IMR-90 (cell line): ENCODE results near the gene DPPA4. TPM values are rescaled to one million over a fixed set of nuclear protein-coding genes. Genes with fewer than 3 reads are reported as not detected.

Experiments
- ATAC-seq: fragments of 200-7000 bp; cut with Tn5 transposase; 2 replicates; pipeline ENCODE4 v1.9.1; 2020; ENCODE audit warnings: low read depth, mild to moderate bottlenecking, moderate library complexity
- BruUV-seq: library from RNA; stranded (reverse); fragments of 400-500 nt; replicated peaks from 2 replicates; lab custom pipeline; 2021; lab: Mats Ljungman, UMichigan
- CTCF ChIA-PET: fragments of 300-600 bp; formaldehyde crosslinking; extraction: SDS; loops from one replicate; lab custom pipeline; 2021; ENCODE audit warnings: antibody characterized with exemption; lab: Yijun Ruan, JAX
- POLR2A ChIA-PET: fragments of 300-600 bp; sonication (Branson Sonifier 250); formaldehyde crosslinking; loops from one replicate; lab custom pipeline; 2022; ENCODE audit warnings: antibody characterized with exemption; ENCODE audit not compliant: unreplicated experiment; lab: Charles Lee
- DNase-seq: peaks from one replicate; pipeline ENCODE4 v3.0.0; 2013
- H2AFZ ChIP-seq: replicated peaks from 2 replicates; pipeline ENCODE3; 2013; ENCODE audit warnings: low read length, mild to moderate bottlenecking; ENCODE audit not compliant: poor library complexity
- H2AK5ac ChIP-seq: 2 replicates; pipeline ENCODE4 v1.6.1; 2013; ENCODE audit warnings: low read depth, low read length, inconsistent platforms
- H2AK9ac ChIP-seq: replicated peaks from 2 replicates; pipeline ENCODE3; 2013; ENCODE audit warnings: mild to moderate bottlenecking, low read depth, low read length, moderate library complexity; ENCODE audit not compliant: poor library complexity
- H2BK120ac ChIP-seq: 2 replicates; pipeline ENCODE4 v1.6.1; 2013; ENCODE audit warnings: low read depth, low read length, inconsistent platforms
- H2BK15ac ChIP-seq: 3 replicates; pipeline ENCODE4 v1.6.1; 2013; ENCODE audit warnings: low read depth, low read length, inconsistent platforms
- H2BK20ac ChIP-seq: 2 replicates; pipeline ENCODE4 v1.6.1; 2013; ENCODE audit warnings: low read depth, mild to moderate bottlenecking, inconsistent platforms, low read length, moderate library complexity
- H2BK5ac ChIP-seq: 2 replicates; pipeline ENCODE4 v1.6.1; 2013; ENCODE audit warnings: mild to moderate bottlenecking, low read depth, low read length, inconsistent platforms; ENCODE audit not compliant: poor library complexity, severe bottlenecking
- H3K14ac ChIP-seq: replicated peaks from 2 replicates; pipeline ENCODE4 v1.6.1; 2013; ENCODE audit warnings: low read depth, low read length, inconsistent platforms
- H3K18ac ChIP-seq: 2 replicates; pipeline ENCODE4 v1.6.1; 2013; ENCODE audit warnings: low read depth, low read length, control low read depth
- H3K23ac ChIP-seq: 2 replicates; pipeline ENCODE4 v1.6.1; 2013; ENCODE audit warnings: low read depth, low read length, inconsistent platforms
- H3K27ac ChIP-seq: 2 replicates; pipeline ENCODE4 v1.5.1; 2013; ENCODE audit warnings: mild to moderate bottlenecking, control low read depth, low read length; ENCODE audit not compliant: insufficient read depth
- H3K27me3 ChIP-seq: 2 replicates; pipeline ENCODE4 v1.6.1; 2013; ENCODE audit warnings: low read length; ENCODE audit not compliant: control insufficient read depth, insufficient read depth
- H3K36me3 ChIP-seq: 2 replicates; pipeline ENCODE4 v1.6.1; 2013; ENCODE audit warnings: low read length, mixed read lengths; ENCODE audit not compliant: control insufficient read depth, insufficient read depth
- H3K4ac ChIP-seq: 2 replicates; pipeline ENCODE4 v1.6.1; 2013; ENCODE audit warnings: low read depth, low read length, inconsistent platforms
- H3K4me1 ChIP-seq: 2 replicates; pipeline ENCODE4 v1.6.1; 2013; ENCODE audit warnings: low read length, mixed read lengths; ENCODE audit not compliant: control insufficient read depth, insufficient read depth
- H3K4me2 ChIP-seq: 2 replicates; pipeline ENCODE4 v1.6.1; 2013; ENCODE audit warnings: low read depth, mild to moderate bottlenecking, control low read depth, low read length, moderate library complexity
- H3K4me3 ChIP-seq: 2 replicates; pipeline ENCODE4 v1.5.1; 2013; ENCODE audit warnings: low read depth, mild to moderate bottlenecking, control low read depth, low read length, moderate library complexity; ENCODE audit not compliant: insufficient read depth
- H3K56ac ChIP-seq: 2 replicates; pipeline ENCODE4 v1.6.1; 2013; ENCODE audit warnings: low read length, inconsistent platforms; ENCODE audit not compliant: insufficient read depth; ENCODE audit errors: extremely low read depth
- H3K79me1 ChIP-seq, 2 experiments: 2 replicates each; pipeline ENCODE4 v1.6.1; 2013; ENCODE audit warnings: low read length in 2 of 2, inconsistent platforms in 1 of 2, low read depth in 1 of 2
- H3K9ac ChIP-seq: 2 replicates; pipeline ENCODE4 v1.6.1; 2013; ENCODE audit warnings: low read depth, low read length, control low read depth
- H3K9me1 ChIP-seq: 2 replicates; pipeline ENCODE4 v1.6.1; 2013; ENCODE audit warnings: low read length, inconsistent platforms; ENCODE audit not compliant: insufficient read depth
- H3K9me3 ChIP-seq: 2 replicates; pipeline ENCODE4 v1.6.1; 2013; ENCODE audit warnings: low read length; ENCODE audit not compliant: control insufficient read depth, insufficient read depth
- H4K20me1 ChIP-seq: 2 replicates; pipeline ENCODE4 v1.6.1; 2013; ENCODE audit warnings: low read length, inconsistent platforms; ENCODE audit not compliant: insufficient read depth
- H4K5ac ChIP-seq: 2 replicates; pipeline ENCODE4 v1.6.1; 2013; ENCODE audit warnings: mild to moderate bottlenecking, low read depth, low read length, control low read depth
- H4K8ac ChIP-seq, 2 experiments: 2 replicates each; pipeline ENCODE4 v1.6.1; 2013; ENCODE audit warnings: low read depth in 2 of 2, low read length in 2 of 2, control low read depth in 1 of 2, inconsistent platforms in 1 of 2
- H4K91ac ChIP-seq: 2 replicates; pipeline ENCODE4 v1.6.1; 2013; ENCODE audit warnings: low read depth, low read length, inconsistent platforms; ENCODE audit not compliant: insufficient read depth
- MAZ ChIP-seq: IDR thresholded peaks from 2 replicates; pipeline ENCODE4 v1.6.1; 2012; ENCODE audit warnings: low read depth, mild to moderate bottlenecking, low read length, improper control_type of control experiment, moderate library complexity, borderline replicate concordance
- RAD21 ChIP-seq: IDR thresholded peaks from 2 replicates; pipeline ENCODE4 v1.6.1; 2012; ENCODE audit warnings: low read length, improper control_type of control experiment
- RCOR1 ChIP-seq: IDR thresholded peaks from 2 replicates; pipeline ENCODE4 v1.6.1; 2012; ENCODE audit warnings: mild to moderate bottlenecking, low read length, improper control_type of control experiment; ENCODE audit not compliant: insufficient replicate concordance
- dilution Hi-C: fragments of 300-500 bp; cut with HindIII; formaldehyde crosslinking; loops from one replicate; pipeline ENCODE4 v1.14.3; 2018; ENCODE audit warnings: low sequenced_read_pairs; ENCODE audit not compliant: unreplicated experiment
- in situ Hi-C: fragments of 300-500 bp; cut with MboI; formaldehyde crosslinking; loops from 3 replicates; pipeline ENCODE4 v1.14.3; 2019; ENCODE audit warnings: low sequenced_read_pairs, inconsistent platforms, mixed read lengths
- intact Hi-C: fragments of 100-400 bp; cut with micrococcal nuclease; formaldehyde crosslinking; loops from 2 replicates; pipeline ENCODE4 v1.10.0; 2022
- polyA plus RNA-seq, 3 experiments: library from polyadenylated mRNA; depleted of rRNA; stranded (reverse); fragments of >200 nt; gene quantifications; 2 replicates each; pipeline ENCODE4 v1.2.3, GENCODE V29; 2012; ENCODE audit warnings: low replicate concordance in 1 of 3
- total RNA-seq: library from RNA; depleted of rRNA; stranded (reverse); fragments of >200 nt; gene quantifications from 2 replicates; pipeline ENCODE4 v1.2.3, GENCODE V29; 2012
- TF ChIP-seq, protein P1 (sequence below): fragments of 150-350 bp; IDR thresholded peaks from 2 replicates; pipeline ENCODE4 v1.6.1; 2016; ENCODE audit warnings: low read depth, mild to moderate bottlenecking, low read length, moderate library complexity, borderline replicate concordance

DPPA4 gene
- total and polyA plus RNA-seq, 2 of the 4 experiments (the other 2 are of a cell fraction), result 0.02 TPM; not detected in 1

DNA sequence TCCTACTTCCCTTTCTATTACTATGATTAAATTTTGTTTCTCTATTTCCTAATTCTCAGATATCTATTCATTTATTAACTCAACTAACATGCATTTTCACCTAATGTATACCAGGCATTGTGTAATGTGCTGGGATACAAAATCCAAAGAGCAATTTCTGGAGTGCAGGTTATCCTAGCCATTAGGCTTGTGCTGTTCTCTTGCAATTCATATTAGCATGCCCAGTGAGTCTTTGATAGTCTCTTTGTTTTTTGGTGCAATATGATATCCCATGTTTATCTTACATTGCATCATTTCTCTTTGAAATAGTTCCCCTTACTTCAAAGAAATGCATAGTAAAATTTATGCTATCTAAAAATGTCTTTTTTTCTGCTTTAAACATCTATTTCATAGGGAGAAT is 13.9 kb upstream of the DPPA4 start:
- no peak overlapping the region for H3K4me3 ChIP-seq
- H3K27ac ChIP-seq, result no peak overlapping the region
- H2BK5ac ChIP-seq, result no peak overlapping the region
- no peak overlapping the region for H2BK15ac ChIP-seq
- H3K9me3 ChIP-seq, result peaks cover 3% of the 10 kb centered on the region
- H4K91ac ChIP-seq, result no peak overlapping the region
- intact Hi-C loops (no loop called here), dilution Hi-C loops (no loop called here), in situ Hi-C loops (no loop called here)
- no peaks in the 10 kb centered on the region for H3K36me3 ChIP-seq
- H3K56ac ChIP-seq, result no peak overlapping the region
- no peak overlapping the region for H3K14ac ChIP-seq
- no peak overlapping the region for H3K18ac ChIP-seq
- no peak overlapping the region for H4K5ac ChIP-seq
- H3K4ac ChIP-seq, result no peak overlapping the region
- no TSS peak for BruUV-seq
- TF ChIP-seq, protein P1, sequence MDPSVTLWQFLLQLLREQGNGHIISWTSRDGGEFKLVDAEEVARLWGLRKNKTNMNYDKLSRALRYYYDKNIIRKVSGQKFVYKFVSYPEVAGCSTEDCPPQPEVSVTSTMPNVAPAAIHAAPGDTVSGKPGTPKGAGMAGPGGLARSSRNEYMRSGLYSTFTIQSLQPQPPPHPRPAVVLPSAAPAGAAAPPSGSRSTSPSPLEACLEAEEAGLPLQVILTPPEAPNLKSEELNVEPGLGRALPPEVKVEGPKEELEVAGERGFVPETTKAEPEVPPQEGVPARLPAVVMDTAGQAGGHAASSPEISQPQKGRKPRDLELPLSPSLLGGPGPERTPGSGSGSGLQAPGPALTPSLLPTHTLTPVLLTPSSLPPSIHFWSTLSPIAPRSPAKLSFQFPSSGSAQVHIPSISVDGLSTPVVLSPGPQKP, result no peak
- no peak for TF ChIP-seq RAD21
- no peak for TF ChIP-seq MAZ
- TF ChIP-seq RCOR1, result no peak
- no peaks in the 10 kb centered on the region for H3K4me1 ChIP-seq
- DNase-seq, result no peak
- H3K27me3 ChIP-seq, result no peaks in the 10 kb centered on the region
- H2BK120ac ChIP-seq, result no peak overlapping the region
- H4K8ac ChIP-seq, result no peak overlapping the region
- no peak overlapping the region for H3K9ac ChIP-seq
- H2BK20ac ChIP-seq, result no peak overlapping the region
- H2AFZ ChIP-seq, result no peak overlapping the region
- H3K9me1 ChIP-seq, result no peaks in the 10 kb centered on the region
- no peak overlapping the region for H3K4me2 ChIP-seq
- ATAC-seq, result no peak
- ChIA-PET POLR2A (no interaction called here), CTCF (no interaction called here)
- H2AK5ac ChIP-seq, result no peak overlapping the region
- no peaks in the 10 kb centered on the region for H4K20me1 ChIP-seq
- H2AK9ac ChIP-seq, result no peak overlapping the region
- no peaks in the 10 kb centered on the region for H3K79me1 ChIP-seq
- H3K23ac ChIP-seq, result no peak overlapping the region
